GM19328 (cell line): ENCODE measurements around the gene BNC2.

Experiments
- ATAC-seq: cut with Tn5 transposase; IDR thresholded peaks from one replicate; pipeline ENCODE4 v1.9.1; 2021; ENCODE audit warnings: mild to moderate bottlenecking, moderate library complexity; ENCODE audit not compliant: unreplicated experiment

The BNC2 gene

GRCh38 chr9:16612627-16613026, 257.8 kb downstream of the BNC2 start:
- ATAC-seq, result no peak

GRCh38 chr9:16611983-16612382, 258.5 kb downstream of the BNC2 start:
- no peak for ATAC-seq

DNA sequence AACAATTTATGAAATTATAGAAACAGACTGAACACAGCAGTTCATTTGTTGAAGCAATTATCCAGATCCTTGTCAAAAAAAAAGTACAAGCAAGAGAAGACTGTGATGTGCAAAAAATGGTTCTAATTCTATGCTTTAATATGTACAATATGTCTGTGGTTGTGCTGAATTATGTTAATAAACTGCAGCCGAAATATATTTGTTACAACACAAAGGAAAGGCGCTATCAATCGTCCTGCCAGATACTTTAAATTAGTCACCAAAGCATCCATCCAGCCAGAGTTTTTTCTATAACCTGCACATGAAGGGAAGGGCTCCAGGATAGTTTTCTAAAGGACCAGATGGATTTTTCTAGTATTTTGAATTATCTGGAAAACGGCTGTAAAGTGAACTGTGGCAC, 259.5 kb downstream of the BNC2 start:
- ATAC-seq, result no peak

DNA sequence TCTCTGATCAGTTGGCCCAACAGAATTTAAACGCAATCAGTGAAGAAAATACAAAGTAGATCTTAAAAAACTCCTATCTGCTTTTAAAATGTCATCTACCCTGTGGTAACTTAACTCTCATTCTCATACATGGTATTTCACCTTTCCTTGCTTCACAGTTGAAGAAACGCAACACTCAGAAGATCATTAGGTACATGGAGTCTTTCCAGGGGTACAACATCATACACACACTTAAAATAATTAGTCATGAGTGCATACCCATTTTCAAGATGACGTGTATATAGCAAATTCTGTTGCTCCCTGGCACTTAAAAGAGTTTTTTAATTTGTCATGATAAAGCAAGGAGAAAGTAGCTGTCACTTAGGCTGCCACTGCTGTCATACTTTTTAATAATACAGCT, 259.9 kb downstream of the BNC2 start:
- ATAC-seq, result no peak

DNA sequence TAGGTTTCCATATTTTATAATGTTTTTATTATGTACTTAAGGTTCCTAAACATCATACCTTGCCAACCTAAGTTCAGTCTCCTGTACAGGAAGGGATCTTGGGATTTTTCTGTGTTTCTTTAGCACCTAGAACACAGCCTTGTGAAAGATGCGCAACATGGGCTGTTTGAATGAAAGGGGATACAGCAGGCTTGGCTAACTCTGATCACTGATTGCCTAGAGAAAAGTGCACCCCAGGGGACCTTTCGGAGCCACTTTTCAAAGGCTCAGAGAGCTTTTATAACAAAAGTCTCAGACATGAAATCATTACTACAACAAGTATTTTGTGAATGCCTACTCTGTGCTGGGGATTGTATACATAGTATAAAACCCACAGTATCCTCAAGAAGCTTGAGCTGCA, 261.6 kb downstream of the BNC2 start:
- no peak for ATAC-seq

GRCh38 chr9:16602494-16602893, 268.0 kb downstream of the BNC2 start:
- ATAC-seq, result no peak

- ATAC-seq, result no peak
These were observed 268.5 kb downstream of the BNC2 start for GRCh38 chr9:16601991-16602390.

- ATAC-seq, result no peak
These were observed 272.2 kb downstream of the BNC2 start for GRCh38 chr9:16598316-16598715.

DNA sequence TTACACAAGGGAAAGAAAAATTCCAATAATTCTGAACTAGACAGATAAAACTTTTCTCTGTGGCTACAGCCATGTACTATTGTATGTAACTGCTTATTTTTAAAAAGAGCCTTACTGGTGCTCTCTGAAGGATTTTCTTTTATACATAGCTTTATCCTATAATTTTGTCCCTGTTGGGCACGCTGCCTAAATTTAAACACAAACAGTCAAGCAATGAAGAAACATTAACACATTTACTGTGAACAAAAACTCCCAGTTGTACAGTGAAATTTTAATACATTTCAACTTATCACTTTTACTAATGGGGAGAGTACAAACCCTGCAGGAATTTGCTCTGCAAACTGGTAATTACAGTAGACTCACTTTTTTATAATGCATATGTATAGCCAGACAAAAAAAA, 273.3 kb downstream of the BNC2 start:
- no peak for ATAC-seq

GRCh38 chr9:16595227-16595626, 275.2 kb downstream of the BNC2 start:
- ATAC-seq, result no peak

DNA sequence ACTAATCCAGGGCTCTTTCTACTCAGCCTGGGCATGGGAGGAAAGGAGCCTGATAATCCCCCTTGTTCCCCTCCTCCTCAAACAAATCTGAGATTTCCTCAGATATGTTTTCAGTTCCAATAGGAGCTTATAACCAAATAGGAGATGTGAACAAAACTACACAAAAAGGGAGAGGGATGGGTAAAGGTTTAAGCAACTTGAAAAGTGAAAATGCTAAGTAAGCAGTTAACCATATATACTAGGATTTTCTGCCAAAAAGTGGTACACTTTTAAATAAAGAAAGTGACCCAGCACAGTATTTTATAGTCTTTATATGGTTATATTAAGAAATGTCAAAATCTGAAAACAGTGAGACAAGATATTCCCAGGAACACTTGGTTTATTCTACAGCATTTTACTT, 275.7 kb downstream of the BNC2 start:
- ATAC-seq, result no peak

DNA sequence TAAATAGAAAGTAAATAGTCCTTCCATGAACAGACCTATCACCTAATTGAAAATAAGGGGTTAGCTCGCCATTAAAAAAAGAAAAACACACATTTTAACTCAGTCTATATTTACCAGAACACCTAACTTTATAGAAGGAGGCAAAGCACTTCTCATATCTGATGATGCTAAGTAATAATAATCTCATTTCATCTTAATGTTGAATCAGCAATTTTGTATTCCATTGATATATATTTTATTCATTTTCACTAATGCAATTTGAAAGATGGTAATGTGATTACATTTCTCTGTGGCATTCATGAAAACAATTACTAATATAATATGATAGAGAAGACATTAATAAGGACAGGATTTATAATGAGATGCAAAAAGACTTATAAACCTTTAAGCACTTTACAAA, 276.7 kb downstream of the BNC2 start:
- no peak for ATAC-seq

DNA sequence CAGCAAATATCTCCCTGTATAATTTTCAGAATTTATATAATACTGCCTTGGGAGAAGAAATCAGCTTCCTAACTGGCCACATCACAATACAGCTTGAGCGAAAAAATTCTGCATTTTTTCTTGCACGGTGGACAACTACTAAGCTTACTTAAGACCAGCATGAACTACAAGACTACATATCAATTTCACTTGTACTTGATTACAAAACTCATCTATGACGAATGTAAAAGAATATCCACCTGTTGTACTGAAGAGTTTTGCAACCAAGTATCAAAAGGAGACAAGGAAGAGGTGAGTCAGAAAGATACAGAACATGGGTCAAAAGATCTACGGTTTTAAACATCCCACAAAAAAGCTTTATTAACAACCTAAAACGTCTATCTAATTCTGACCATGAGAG, 279.4 kb downstream of the BNC2 start:
- ATAC-seq, result no peak

- no peak for ATAC-seq
These were observed 284.9 kb downstream of the BNC2 start for GRCh38 chr9:16585591-16585990.

DNA sequence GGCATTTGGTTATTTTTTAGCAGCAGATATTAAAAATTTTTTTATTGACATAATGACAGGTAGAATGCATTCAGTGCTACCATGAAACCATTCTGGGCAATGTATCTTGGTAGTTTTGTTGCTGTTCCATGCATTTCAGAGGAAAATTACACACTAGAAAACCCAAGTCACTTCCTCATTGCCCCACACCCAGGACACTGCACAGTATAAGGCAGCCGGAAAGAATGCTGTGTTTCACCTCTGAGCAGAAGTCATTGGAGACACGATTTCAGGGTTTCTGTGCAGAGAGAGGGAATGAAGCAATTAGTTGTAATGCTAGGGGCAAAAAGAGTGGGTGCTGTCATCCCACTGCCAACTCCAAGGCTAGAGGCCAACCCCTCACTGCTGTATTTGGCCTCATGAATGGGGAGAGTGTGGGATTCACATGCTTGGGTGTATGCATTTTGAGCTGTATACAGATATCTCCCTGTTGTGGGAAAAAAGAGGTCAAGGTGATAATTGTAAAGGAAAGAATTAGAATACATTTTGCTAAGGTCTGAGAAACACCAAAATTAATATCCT, 290.5 kb downstream of the BNC2 start:
- ATAC-seq, result no peak

DNA sequence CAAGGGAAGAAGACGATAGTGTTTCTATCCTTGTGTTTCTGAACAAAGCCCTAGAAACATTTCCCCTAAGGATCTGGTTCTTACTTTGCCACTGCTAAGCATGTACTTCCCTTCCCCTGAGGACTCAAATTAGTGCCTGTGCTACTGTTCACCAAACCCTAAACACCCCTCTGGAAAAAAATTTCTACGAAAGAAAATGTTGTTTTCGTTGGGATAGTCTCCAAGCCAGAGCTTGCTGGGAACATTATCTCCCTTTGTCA, 294.6 kb downstream of the BNC2 start:
- ATAC-seq, result no peak

DNA sequence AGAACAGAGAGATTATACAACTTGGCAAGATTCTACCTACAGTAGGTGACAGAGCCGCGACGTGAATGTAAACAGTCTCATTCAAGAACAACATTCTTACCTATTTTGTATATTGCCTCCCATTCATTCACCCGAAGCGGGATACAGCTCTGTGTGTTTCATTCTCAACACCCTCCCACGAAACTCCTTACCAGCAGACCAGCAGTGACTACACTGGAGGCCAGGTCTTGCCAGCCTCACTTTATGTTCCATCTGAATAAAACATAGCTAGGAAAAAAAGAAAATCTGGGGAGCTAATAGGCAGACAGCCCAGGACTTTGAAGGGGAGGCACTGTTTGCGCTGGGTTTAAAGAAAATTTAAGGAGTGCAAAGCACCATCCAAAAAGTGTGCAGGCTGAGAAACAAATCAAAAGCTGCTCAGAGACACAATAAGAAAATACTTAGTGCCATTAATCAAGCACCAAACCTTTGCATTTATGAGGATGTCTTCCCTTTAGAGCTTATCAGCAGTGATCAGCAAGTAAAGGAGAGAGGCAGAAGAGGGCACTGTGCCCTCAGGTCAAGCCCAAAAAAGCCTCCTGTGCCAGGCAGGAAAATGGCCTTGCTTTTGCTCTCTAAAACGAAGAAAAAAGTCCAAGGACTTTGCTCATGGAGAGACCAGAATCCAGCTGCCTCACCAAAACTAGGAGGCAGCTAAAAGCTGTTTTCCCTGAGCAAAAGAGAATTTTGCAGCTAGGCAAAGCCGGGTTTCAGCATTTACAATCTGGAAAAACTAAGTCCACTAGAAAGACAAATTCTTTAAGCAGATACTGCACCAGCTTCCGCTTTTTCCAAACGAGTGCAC, 295.1 kb downstream of the BNC2 start:
- no peak for ATAC-seq

DNA sequence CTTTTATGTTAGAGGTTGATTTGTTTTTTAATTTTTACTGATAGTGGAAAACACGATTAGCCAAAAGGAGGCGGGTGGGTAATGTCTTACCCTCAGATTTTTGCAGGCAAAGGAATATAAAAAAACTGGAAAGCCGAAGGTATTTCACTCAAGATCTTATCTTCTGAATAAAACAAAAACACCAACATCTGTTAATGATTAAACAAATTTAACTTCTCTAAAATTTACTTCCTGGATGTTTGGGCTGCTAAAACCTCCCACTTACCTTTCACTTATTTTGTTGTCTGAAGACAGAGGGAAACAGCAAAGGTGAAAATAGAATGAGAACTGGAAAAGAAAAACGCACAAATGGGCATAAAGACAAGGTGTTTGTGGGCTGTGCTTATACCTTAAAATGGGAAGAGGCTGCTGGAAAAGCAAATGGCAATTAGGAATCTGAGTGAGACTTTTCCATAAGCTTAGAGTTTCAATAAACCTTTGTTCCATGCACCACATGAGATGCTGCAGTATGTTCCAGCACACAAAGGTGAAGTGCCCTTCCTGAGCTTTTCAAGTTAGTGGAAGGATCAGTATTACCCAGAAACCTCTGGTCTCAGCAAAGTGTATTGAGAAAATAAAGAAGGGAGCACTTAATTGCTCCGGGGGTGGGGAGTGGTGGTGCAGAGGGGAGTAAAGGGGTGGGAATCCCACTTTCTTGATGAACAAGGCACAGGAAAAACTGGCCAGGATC, 298.3 kb downstream of the BNC2 start:
- ATAC-seq, result no peak

DNA sequence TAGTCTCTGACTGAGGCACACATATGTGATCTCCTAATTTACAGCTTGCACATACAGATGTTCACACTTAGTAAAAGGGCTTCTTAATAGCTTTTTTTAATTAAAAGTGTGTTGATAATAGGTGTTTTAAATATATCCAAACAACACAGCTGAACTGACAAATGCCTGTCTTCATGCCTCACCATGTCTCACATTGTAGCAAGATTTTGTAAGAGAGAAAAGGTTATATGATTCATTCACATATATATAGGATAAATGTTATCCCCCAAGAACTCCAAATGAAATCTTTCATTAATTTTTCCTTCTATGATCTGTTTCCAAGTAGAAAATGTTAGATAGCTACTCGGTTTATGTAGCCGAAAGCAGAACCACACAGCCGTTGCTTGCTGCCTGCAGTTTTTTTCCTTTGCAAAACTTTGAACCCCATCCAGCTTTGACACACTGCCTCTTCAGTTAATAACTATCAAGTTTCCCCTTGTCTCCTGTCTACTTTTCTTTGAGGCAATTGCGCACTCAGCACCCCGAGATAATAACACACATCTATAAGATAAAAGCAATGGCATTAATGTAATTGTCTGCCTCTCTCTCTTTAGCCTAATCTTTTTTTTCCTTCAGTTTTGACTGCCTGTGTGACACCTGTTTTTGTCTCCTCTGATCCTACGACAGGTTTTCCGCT, 299.2 kb downstream of the BNC2 start:
- no peak for ATAC-seq

- ATAC-seq, result no peak
These were observed 307.0 kb downstream of the BNC2 start for GRCh38 chr9:16563446-16563845.

DNA sequence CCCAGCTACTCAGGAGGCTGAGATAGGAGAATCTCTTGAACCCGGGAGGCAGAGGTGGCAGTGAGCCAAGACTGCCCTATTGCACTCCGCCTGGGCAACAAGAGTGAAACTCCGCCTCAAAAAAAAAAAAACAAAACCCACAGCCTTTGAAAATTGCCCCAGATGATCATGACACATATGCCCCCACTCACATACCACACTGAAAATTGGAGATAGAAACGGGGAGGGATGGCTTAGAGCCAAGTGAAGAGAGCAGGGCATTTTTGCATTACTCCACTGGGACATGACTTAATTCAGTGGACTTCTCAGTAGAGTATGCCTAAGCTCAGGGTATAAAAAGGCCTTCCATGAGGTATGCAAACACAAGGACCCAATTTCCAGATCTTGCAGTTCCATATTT, 309.3 kb downstream of the BNC2 start:
- ATAC-seq, result no peak
